Measurements from ENCODE around the gene LBX2.
A peak's percentile ranks its signal among the peaks of the same experiment; 100 is the strongest.
"Not testable (repeated sequence)": the region's sequence is repeated elsewhere in the genome, so short reads cannot be mapped to it uniquely, and the experiment has no call there.

The LBX2 gene

GRCh38 chr2:74461187-74462053, 38.0 kb downstream of the LBX2 start:
- TF ChIP-seq, protein P1, sequence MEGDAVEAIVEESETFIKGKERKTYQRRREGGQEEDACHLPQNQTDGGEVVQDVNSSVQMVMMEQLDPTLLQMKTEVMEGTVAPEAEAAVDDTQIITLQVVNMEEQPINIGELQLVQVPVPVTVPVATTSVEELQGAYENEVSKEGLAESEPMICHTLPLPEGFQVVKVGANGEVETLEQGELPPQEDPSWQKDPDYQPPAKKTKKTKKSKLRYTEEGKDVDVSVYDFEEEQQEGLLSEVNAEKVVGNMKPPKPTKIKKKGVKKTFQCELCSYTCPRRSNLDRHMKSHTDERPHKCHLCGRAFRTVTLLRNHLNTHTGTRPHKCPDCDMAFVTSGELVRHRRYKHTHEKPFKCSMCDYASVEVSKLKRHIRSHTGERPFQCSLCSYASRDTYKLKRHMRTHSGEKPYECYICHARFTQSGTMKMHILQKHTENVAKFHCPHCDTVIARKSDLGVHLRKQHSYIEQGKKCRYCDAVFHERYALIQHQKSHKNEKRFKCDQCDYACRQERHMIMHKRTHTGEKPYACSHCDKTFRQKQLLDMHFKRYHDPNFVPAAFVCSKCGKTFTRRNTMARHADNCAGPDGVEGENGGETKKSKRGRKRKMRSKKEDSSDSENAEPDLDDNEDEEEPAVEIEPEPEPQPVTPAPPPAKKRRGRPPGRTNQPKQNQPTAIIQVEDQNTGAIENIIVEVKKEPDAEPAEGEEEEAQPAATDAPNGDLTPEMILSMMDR (IDR thresholded peaks at IDR 0.05) = no peak
- no peaks in the 10 kb centered on the region for H3K9me3 ChIP-seq
- no peak overlapping the region for H3K27ac ChIP-seq
- peaks cover 32 to 41% of the 10 kb centered on the region in 2 experiments for H3K4me1 ChIP-seq (ENCODE audit: control insufficient read depth in 1 of 2, insufficient read depth in 1 of 2, low read depth in 1 of 2, low read length in 1 of 2)
- peaks cover 20% of the 10 kb centered on the region for H3K36me3 ChIP-seq
- H3K4me3 ChIP-seq (ENCODE audit: low read depth in 1 of 2, low read length in 1 of 2) = no peak overlapping the region
- H3K27me3 ChIP-seq = no peaks in the 10 kb centered on the region

- H3K9me3 ChIP-seq; H3K27ac ChIP-seq; H3K4me3 ChIP-seq (ENCODE audit: low read depth in 1 of 2, low read length in 1 of 2); H3K27me3 ChIP-seq: not testable (repeated sequence)
- H3K4me1 ChIP-seq (ENCODE audit: control insufficient read depth in 1 of 2, insufficient read depth in 1 of 2, low read depth in 1 of 2, low read length in 1 of 2) = peaks cover 40 to 45% of the 10 kb centered on the region in 2 experiments
- peaks cover 24% of the 10 kb centered on the region for H3K36me3 ChIP-seq
Measured at GRCh38 chr2:74460187-74460586, 39.2 kb downstream of the LBX2 start.

GRCh38 chr2:74459503-74460118, 39.8 kb downstream of the LBX2 start:
- H3K27ac ChIP-seq; H3K9me3 ChIP-seq; H3K27me3 ChIP-seq; H3K4me3 ChIP-seq (ENCODE audit: low read depth in 1 of 2, low read length in 1 of 2): not testable (repeated sequence)
- H3K4me1 ChIP-seq (ENCODE audit: control insufficient read depth in 1 of 2, insufficient read depth in 1 of 2, low read depth in 1 of 2, low read length in 1 of 2) = peaks cover 42 to 47% of the 10 kb centered on the region in 2 experiments
- H3K36me3 ChIP-seq = peaks cover 24% of the 10 kb centered on the region

GRCh38 chr2:74458938-74459363, 40.5 kb downstream of the LBX2 start:
- H3K4me1 ChIP-seq (ENCODE audit: control insufficient read depth in 1 of 2, insufficient read depth in 1 of 2, low read depth in 1 of 2, low read length in 1 of 2) = peaks cover 40 to 45% of the 10 kb centered on the region in 2 experiments
- H3K36me3 ChIP-seq = peaks cover 24% of the 10 kb centered on the region
- TF ChIP-seq, protein P1 (IDR thresholded peaks at IDR 0.05) = no peak
- H3K27me3 ChIP-seq = no peaks in the 10 kb centered on the region
- peak overlapping the region; percentile 67 to 91 for H3K4me3 ChIP-seq (ENCODE audit: low read depth in 1 of 2, low read length in 1 of 2)
- H3K9me3 ChIP-seq = no peaks in the 10 kb centered on the region
- H3K27ac ChIP-seq = peak overlapping the region; percentile 93

DNA sequence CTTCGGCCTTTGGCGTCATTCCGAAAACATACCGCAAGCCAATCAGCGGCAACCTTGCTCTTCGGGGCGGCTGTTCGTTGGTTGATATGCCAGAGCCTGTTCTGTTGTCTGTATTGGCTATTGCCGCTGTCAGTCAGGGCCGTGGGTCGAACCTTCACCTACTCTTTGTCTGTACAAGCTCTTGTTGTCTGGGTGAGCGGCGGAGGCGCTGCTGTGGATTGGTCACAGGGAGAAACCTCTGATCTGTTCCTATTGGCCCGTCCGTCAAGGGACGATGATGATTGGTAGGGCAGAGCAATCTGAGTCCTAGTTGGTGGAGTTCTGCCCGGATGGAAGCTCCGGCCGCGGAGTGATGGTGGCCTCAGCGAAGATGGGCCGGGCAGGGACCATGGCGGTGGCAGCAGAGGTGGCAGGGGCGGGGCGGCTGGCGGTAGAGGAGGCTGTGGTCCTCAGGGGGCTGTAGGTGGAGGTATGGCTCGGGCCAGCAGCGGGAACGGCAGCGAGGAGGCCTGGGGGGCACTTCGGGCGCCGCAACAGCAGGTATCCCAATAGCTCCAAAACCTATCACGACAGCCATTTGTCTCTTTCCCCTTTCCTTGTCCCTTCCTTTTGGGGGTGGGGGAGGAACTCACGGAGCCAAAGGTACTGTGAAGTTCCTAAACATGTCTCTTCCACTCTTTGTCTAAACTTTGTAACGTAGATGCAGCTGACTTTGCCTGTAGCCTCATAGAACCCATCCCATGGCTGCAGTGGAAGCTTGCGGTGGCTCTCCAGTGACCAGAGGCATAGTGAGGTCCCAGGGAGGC, 41.1 kb downstream of the LBX2 start, which contains the start of gene WBP1:
WBP1 (plus strand) TSS at position 307 of the 806 bp plus-strand sequence; CDS start at position 472, 165 bp downstream.
- Histone ChIP-seq H3K36me3 (peaks cover 24% of the 10 kb centered on the region), H3K27ac (peak within 1 kb of the TSS; percentile 93), H3K27me3 (no peaks in the 10 kb centered on the region), H3K4me3 (ENCODE audit: low read depth in 1 of 2, low read length in 1 of 2) (peak within 1 kb of the TSS; percentile 67 to 91), H3K9me3 (no peaks in the 10 kb centered on the region), H3K4me1 (ENCODE audit: control insufficient read depth in 1 of 2, insufficient read depth in 1 of 2, low read depth in 1 of 2, low read length in 1 of 2) (peaks cover 40 to 44% of the 10 kb centered on the region in 2 experiments)
- TF ChIP-seq, protein P1 (IDR thresholded peaks at IDR 0.05) = no peak

- TF ChIP-seq, protein P1 (IDR thresholded peaks at IDR 0.05) = no peak
- H3K36me3 ChIP-seq = peaks cover 19% of the 10 kb centered on the region
- H3K9me3 ChIP-seq = no peaks in the 10 kb centered on the region
- no peaks in the 10 kb centered on the region for H3K27me3 ChIP-seq
- peak overlapping the region; percentile 67 to 91 for H3K4me3 ChIP-seq (ENCODE audit: low read depth in 1 of 2, low read length in 1 of 2)
- H3K4me1 ChIP-seq (ENCODE audit: control insufficient read depth in 1 of 2, insufficient read depth in 1 of 2, low read depth in 1 of 2, low read length in 1 of 2) = peaks cover 40 to 44% of the 10 kb centered on the region in 2 experiments
- H3K27ac ChIP-seq = peak overlapping the region; percentile 93
Measured at GRCh38 chr2:74457549-74458131, 41.8 kb downstream of the LBX2 start.
